Neural progenitor cell (in vitro differentiated cells): ENCODE data around the gene PITPNC1.

Experiments used
- EZH2 ChIP-seq: fragments of 200-600 bp; sonication (generic); IDR thresholded peaks from 2 replicates; pipeline ENCODE4 v1.6.1; 2017; ENCODE audit warnings: antibody characterized with exemption, mild to moderate bottlenecking, moderate library complexity
- TF ChIP-seq, protein P1 (sequence below): fragments of 200-600 bp; sonication (generic); IDR thresholded peaks from 2 replicates; pipeline ENCODE4 v1.5.1; 2017; ENCODE audit warnings: antibody characterized with exemption, mild to moderate bottlenecking

DNA sequence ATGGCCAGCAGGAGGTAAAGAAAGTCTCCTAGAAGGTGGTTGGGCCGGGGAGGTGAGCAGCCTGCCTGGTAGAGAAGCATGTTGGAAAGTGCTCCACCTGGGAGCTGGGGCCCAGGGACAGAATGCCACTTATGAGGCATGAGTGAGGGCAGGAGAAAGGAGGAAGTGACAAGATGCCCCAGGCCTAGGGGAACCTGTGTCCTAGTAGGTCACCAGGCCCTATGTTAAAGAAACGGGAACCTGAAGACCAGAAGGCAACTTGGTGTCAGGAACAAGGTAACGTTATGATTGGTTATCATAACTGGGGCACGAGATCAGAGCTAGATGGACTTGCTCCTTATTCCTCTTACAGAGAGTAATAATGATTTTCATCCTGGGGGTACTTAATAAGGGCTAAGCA lies 34.3 kb downstream of the PITPNC1 start:
- TF ChIP-seq, protein P1, sequence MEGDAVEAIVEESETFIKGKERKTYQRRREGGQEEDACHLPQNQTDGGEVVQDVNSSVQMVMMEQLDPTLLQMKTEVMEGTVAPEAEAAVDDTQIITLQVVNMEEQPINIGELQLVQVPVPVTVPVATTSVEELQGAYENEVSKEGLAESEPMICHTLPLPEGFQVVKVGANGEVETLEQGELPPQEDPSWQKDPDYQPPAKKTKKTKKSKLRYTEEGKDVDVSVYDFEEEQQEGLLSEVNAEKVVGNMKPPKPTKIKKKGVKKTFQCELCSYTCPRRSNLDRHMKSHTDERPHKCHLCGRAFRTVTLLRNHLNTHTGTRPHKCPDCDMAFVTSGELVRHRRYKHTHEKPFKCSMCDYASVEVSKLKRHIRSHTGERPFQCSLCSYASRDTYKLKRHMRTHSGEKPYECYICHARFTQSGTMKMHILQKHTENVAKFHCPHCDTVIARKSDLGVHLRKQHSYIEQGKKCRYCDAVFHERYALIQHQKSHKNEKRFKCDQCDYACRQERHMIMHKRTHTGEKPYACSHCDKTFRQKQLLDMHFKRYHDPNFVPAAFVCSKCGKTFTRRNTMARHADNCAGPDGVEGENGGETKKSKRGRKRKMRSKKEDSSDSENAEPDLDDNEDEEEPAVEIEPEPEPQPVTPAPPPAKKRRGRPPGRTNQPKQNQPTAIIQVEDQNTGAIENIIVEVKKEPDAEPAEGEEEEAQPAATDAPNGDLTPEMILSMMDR: no peak
- TF ChIP-seq EZH2: no peak
